Posterior vena cava (tissue), 2 donors: ENCODE measurements around the gene PUSL1. TPM values are rescaled to one million over a fixed set of nuclear protein-coding genes. Genes with fewer than 3 reads are reported as not detected.

Experiments used
- DNase-seq: peaks from one replicate; pipeline ENCODE4 v3.0.0-alpha.2; 2020; ENCODE audit warnings: low spot score
- intact Hi-C, 2 donors: fragments of 100-400 bp; cut with DNase I; formaldehyde crosslinking; loops; one replicate each; pipeline versions ENCODE4 v1.14.1 to v1.14.2; 2022 to 2023
- total RNA-seq, 2 donors: library from RNA; stranded (reverse); fragmentation: NEBNext Ultra II Directional; extraction: Animal tissue kit (Norgen Biotek cat#: 25700); gene quantifications; one replicate each; pipeline ENCODE4 v1.2.1, GENCODE V29; 2021
- donor health status: DM: yes; HTN: yes; CAD: no.
- donor health status: DM: yes; HTN: yes; CAD: no.

The PUSL1 gene
- total RNA-seq, 2 donors from 2014 or later = 8.3 to 10.5 TPM

- intact Hi-C loops = no loop called here
- DNase-seq = no peak
Measured at GRCh38 chr1:1274931-1275431, 33.4 kb upstream of the PUSL1 start.

GRCh38 chr1:1275836-1276235, 32.6 kb upstream of the PUSL1 start:
- intact Hi-C loops = no loop called here
- no peak for DNase-seq

GRCh38 chr1:1278620-1279019, 29.8 kb upstream of the PUSL1 start:
- DNase-seq = no peak
- intact Hi-C loops = no loop called here

DNA sequence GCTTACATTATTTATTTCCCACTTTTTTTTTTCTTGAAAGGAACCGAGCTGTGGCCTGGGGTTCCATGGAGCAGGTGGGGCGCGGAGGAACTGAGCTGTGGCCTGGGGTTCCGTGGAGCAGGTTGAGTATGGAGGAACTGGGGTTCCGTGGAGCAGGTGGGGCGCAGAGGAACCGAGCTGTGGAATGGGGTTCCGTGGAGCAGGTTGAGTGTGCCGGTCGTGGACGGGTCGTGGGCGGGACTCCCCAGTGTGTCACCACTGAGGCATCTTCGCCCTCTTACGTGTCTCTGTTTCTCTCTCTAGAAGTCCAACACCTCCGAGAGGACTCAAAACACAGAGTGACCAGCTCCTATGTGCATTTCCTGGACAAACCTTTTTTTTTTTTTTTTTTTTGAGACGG, 29.4 kb upstream of the PUSL1 start:
- intact Hi-C loops = no loop called here

DNA sequence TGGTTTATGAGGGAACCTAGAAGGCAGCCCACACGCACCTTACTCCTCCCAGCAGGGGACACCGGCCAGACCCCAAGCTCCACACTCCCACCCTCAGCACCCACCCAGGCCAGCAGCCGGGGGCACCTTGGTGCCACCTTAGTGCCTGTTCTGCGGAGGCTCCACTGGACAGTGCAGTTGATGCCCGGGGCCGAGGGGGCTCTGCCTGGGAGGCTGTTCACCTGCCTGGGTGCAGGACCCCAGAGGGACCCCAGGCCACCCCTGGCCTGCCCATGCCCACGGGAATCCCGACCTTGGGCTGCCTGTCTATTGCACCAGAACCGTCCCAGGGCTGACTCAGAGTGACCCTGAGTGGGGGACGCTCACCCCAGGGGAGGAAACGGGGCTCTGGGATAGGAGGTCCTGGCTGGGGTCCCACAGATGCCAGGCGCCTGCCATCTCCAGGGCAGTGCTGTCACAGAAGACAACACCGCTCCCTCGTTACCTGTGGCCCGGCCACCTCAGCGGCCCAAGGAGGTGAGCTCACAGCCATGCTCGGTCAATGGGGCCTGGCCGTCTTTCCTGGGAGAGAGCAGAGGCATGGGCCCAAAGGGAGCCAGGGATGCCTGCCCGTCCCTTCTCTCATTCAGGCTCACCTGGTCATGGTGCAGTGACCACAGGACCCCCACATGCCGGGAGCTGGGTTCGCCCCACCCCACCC, 27.5 kb upstream of the PUSL1 start:
- no peak for DNase-seq
- intact Hi-C loops = no loop called here

More for the DNA sequence above, 29.4 kb upstream of the PUSL1 start:
- DNase-seq = no peak

- intact Hi-C loops = no loop called here
- no peak for DNase-seq
Measured at GRCh38 chr1:1281533-1282321, 26.7 kb upstream of the PUSL1 start.

GRCh38 chr1:1282998-1283397, 25.4 kb upstream of the PUSL1 start:
- intact Hi-C loops = no loop called here
- DNase-seq = no peak

- intact Hi-C loops = no loop called here
- no peak for DNase-seq
Measured at GRCh38 chr1:1283821-1284220, 24.6 kb upstream of the PUSL1 start.

- intact Hi-C loops = no loop called here
- no peak for DNase-seq
Measured at GRCh38 chr1:1284221-1285101, 23.9 kb upstream of the PUSL1 start.

GRCh38 chr1:1285102-1285571, 23.3 kb upstream of the PUSL1 start:
- intact Hi-C loops = no loop called here
- no peak for DNase-seq

GRCh38 chr1:1285611-1286311, 22.6 kb upstream of the PUSL1 start:
- intact Hi-C loops = no loop called here
- no peak for DNase-seq

GRCh38 chr1:1286313-1287261, 21.8 kb upstream of the PUSL1 start:
- intact Hi-C loops = no loop called here
- no peak for DNase-seq

DNA sequence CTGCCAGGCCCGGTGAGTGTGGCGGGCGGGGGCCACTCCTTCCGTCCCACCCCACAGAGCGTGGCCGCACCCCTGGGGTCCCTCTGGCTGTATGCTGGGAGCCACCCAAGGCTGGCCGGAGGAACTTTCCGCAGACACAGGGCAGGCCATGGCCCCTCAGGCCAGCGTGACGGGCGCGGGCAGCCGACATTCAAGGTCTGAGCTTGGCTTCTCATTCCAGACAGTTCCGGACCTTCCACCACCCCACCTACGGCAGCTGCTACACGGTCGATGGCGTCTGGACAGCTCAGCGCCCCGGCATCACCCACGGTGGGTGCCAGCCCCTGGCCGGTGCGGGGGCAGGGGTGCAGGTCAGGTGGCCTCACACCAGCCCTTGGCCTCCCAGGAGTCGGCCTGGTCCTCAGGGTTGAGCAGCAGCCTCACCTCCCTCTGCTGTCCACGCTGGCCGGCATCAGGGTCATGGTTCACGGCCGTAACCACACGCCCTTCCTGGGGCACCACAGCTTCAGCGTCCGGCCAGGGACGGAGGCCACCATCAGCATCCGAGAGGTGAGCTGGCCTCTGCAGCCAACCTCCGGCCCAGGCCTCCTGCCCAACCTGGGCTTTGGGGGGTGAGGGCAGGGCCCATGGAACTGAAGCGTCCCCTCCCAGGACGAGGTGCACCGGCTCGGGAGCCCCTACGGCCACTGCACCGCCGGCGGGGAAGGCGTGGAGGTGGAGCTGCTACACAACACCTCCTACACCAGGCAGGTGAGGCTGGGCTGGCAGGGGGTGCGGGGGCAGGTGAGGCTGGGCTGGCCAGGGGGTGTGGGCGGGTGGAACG, 20.9 kb upstream of the PUSL1 start:
- intact Hi-C loops = loop anchor here in 1 of 2 donors (2.0 kb wide), 1 partner anchor 65 kb away; no protein-coding TSS in a partner anchor
- DNase-seq = no peak

DNA sequence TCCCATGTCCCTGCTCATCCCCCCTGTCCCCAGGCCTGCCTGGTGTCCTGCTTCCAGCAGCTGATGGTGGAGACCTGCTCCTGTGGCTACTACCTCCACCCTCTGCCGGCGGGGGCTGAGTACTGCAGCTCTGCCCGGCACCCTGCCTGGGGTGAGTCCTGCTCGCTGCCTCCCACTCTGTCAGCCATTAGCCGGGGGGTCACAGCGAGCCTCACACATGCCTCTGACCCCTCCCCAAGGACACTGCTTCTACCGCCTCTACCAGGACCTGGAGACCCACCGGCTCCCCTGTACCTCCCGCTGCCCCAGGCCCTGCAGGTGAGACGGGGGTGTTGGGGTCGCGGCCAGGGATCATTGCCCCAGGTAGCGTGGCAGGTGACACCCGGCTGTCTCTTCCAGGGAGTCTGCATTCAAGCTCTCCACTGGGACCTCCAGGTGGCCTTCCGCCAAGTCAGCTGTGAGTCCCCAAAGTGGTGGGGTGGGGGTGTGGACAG, 18.1 kb upstream of the PUSL1 start:
- DNase-seq = no peak
- intact Hi-C loops = loop anchor here (1.0 to 5.0 kb wide), 2 partner anchors 167 to 168 kb away; no protein-coding TSS in a partner anchor

DNA sequence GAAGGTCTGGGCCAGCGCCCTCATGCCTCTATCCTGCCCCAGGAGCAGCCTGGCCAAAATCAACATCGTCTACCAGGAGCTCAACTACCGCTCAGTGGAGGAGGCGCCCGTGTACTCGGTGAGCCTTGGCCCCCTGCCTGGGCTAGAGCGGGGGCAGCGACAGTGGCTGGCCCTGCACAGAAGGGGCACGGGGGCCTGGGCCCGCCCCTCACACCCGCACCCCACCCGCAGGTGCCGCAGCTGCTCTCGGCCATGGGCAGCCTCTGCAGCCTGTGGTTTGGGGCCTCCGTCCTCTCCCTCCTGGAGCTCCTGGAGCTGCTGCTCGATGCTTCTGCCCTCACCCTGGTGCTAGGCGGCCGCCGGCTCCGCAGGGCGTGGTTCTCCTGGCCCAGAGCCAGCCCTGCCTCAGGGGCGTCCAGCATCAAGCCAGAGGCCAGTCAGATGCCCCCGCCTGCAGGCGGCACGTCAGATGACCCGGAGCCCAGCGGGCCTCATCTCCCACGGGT, 17.3 kb upstream of the PUSL1 start:
- DNase-seq = no peak
- intact Hi-C loops = loop anchor here in 1 of 2 donors (5.0 kb wide), 1 partner anchor 169 kb away; no protein-coding TSS in a partner anchor
